ENCODE results near the gene DNAJC21.

DNA sequence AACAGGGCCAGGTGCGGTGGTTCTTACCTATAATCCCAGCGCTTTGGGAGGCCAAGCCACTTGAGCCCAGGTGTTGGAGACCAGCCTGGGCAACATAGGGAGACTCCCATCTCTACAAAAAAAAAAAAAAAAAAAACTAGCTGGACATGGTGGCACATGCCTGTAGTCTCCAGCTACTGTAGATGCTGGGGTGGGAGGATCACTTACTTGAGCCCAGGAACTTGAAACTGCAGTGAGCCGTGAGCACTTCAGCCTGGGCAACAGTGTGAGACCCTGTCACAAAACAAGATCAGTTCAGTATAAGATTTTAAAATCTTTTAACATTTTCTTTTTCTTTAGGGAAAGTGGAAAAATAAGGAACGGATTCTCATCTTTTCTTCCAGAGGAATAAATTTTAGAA is 11.3 kb upstream of the DNAJC21 start:
- TF ChIP-seq CTCF (IDR thresholded peaks at IDR 0.05) (no peak), POLR2A (IDR thresholded peaks at IDR 0.05) (no peak)

Measured in esophagus squamous epithelium (tissue), 4 donors.